Natural killer cell (primary cell): ENCODE data around the gene CINP. TPM values are rescaled to one million over a fixed set of nuclear protein-coding genes. Genes with fewer than 3 reads are reported as not detected.

Experiments
- ATAC-seq, 3 donors: fragments of 150-1000 bp in 2 of 3; fragments of 200-7000 bp in 1 of 3; cut with Tn5 transposase; 1 replicate in 1 of 3; 2 replicates in 2 of 3; pipeline ENCODE4 v1.10.0; 2021; ENCODE audit warnings: mild to moderate bottlenecking in 2 of 3, moderate library complexity in 2 of 3
- DNase-seq, 2 donors: peaks; one replicate each; pipeline versions ENCODE4 v3.0.0 to v3.0.0-alpha.2; 2013 to 2021; ENCODE audit warnings: mixed read lengths in 1 of 2
- H3K27ac ChIP-seq: one replicate; pipeline ENCODE4 v1.5.1; 2013; ENCODE audit warnings: mild to moderate bottlenecking, low read length
- H3K27me3 ChIP-seq: one replicate; pipeline ENCODE4 v1.6.1; 2013; ENCODE audit warnings: low read length; ENCODE audit not compliant: control insufficient read depth, insufficient read depth
- H3K36me3 ChIP-seq: one replicate; pipeline ENCODE4 v1.6.1; 2013; ENCODE audit warnings: low read length; ENCODE audit not compliant: control insufficient read depth, insufficient read depth
- H3K4me1 ChIP-seq: one replicate; pipeline ENCODE4 v1.6.1; 2013; ENCODE audit warnings: low read length; ENCODE audit not compliant: control insufficient read depth, insufficient read depth
- H3K4me3 ChIP-seq: one replicate; pipeline ENCODE4 v1.5.1; 2013; ENCODE audit warnings: low read length
- H3K9me3 ChIP-seq: one replicate; pipeline ENCODE4 v1.6.1; 2013; ENCODE audit warnings: low read length; ENCODE audit not compliant: control insufficient read depth, insufficient read depth
- H3K27ac Mint-ChIP-seq, 2 donors: one replicate each; pipeline ENCODE4 v1.8.0; 2022; ENCODE audit warnings: mild to moderate bottlenecking in 2 of 2, mixed read lengths in 2 of 2, moderate library complexity in 1 of 2
- H3K27me3 Mint-ChIP-seq, 2 donors: one replicate each; pipeline ENCODE4 v1.8.0; 2022; ENCODE audit warnings: low read depth in 2 of 2, mixed read lengths in 2 of 2
- H3K36me3 Mint-ChIP-seq: one replicate; pipeline ENCODE4 v1.8.0; 2022; ENCODE audit warnings: mixed read lengths
- H3K4me1 Mint-ChIP-seq, 2 donors: one replicate each; pipeline ENCODE4 v1.8.0; 2022; ENCODE audit warnings: mixed read lengths in 2 of 2
- H3K4me3 Mint-ChIP-seq: one replicate; pipeline ENCODE4 v1.8.0; 2022; ENCODE audit warnings: mild to moderate bottlenecking, moderate library complexity, mixed read lengths
- H3K9me3 Mint-ChIP-seq, 2 donors: one replicate each; pipeline ENCODE4 v1.8.0; 2022; ENCODE audit warnings: mixed read lengths in 2 of 2
- WGBS: methylation state at CpG from one replicate; pipeline ENCODE4 v1.1.7; 2013; ENCODE audit warnings: missing lambda C conversion rate; ENCODE audit not compliant: insufficient coverage; 5-methylcytosine and 5-hydroxymethylcytosine counted together
- intact Hi-C: fragments of 100-400 bp; cut with micrococcal nuclease; formaldehyde crosslinking; loops from one replicate; pipeline ENCODE4 v1.14.2; 2022
- total RNA-seq, 4 donors: library from RNA; stranded (reverse); fragments of 120-200 nt in 1 of 4; gene quantifications; one replicate each; pipeline versions ENCODE4 v1.2.3 to v1.2.4, GENCODE V29; 2013 to 2022
- TF ChIP-seq, protein P1 (sequence below): fragments of 200-600 bp; IDR thresholded peaks from one replicate; pipeline ENCODE4 v1.8.0; 2022; ENCODE audit warnings: antibody characterized with exemption

The CINP gene
- total RNA-seq, 3 donors from 2014 or later (not counting 1 experiment from before 2014, with no cell fraction given), result 22.4 to 30.0 (median 23.3) TPM

- Mint-ChIP-seq H3K36me3 (no peaks in the 10 kb centered on the region), H3K4me1 (peaks cover 7 to 22% of the 10 kb centered on the region in 2 donors), H3K4me3 (no peak overlapping the region), H3K27ac (no peak overlapping the region), H3K9me3 (no peaks in the 10 kb centered on the region), H3K27me3 (no peaks in the 10 kb centered on the region)
- no peak for DNase-seq
- no peak for ATAC-seq
- H3K4me1 ChIP-seq, result peaks cover under 1% of the 10 kb centered on the region
- H3K27me3 ChIP-seq, result no peaks in the 10 kb centered on the region
- no peak overlapping the region for H3K4me3 ChIP-seq
- H3K9me3 ChIP-seq, result no peaks in the 10 kb centered on the region
- H3K36me3 ChIP-seq, result peaks cover 6% of the 10 kb centered on the region
- H3K27ac ChIP-seq, result no peak overlapping the region
- intact Hi-C loops, result no loop called here
- TF ChIP-seq, protein P1, sequence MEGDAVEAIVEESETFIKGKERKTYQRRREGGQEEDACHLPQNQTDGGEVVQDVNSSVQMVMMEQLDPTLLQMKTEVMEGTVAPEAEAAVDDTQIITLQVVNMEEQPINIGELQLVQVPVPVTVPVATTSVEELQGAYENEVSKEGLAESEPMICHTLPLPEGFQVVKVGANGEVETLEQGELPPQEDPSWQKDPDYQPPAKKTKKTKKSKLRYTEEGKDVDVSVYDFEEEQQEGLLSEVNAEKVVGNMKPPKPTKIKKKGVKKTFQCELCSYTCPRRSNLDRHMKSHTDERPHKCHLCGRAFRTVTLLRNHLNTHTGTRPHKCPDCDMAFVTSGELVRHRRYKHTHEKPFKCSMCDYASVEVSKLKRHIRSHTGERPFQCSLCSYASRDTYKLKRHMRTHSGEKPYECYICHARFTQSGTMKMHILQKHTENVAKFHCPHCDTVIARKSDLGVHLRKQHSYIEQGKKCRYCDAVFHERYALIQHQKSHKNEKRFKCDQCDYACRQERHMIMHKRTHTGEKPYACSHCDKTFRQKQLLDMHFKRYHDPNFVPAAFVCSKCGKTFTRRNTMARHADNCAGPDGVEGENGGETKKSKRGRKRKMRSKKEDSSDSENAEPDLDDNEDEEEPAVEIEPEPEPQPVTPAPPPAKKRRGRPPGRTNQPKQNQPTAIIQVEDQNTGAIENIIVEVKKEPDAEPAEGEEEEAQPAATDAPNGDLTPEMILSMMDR, result no peak
- no CpG with 5 or more reads among the region's 3 CpGs for WGBS
Measured at GRCh38 chr14:102373110-102373509, 10.4 kb upstream of the CINP start.

DNA sequence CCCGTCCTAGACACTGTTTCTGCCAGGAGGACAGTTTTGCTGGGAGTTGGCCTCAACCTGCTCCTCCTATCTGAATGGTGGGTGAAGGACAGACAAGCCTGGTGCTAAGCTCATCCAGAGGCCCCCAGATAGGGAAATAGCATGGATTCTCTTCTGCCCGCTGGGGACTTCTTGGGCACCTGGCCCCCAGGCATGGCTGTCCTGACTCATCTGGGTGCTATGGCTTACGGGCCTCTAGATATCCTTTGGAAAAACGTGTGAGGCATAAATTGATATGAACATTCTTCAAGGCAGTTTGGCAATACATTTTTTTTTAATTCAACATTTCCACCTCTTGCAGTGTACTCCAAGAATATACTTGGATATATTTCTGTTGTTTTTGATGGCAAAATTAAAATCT is 8.7 kb upstream of the CINP start:
- H3K4me3 ChIP-seq, result no peak overlapping the region
- peaks cover 12 to 33% of the 10 kb centered on the region in 2 donors for H3K4me1 Mint-ChIP-seq
- no peaks in the 10 kb centered on the region for H3K27me3 Mint-ChIP-seq
- H3K36me3 ChIP-seq, result no peaks in the 10 kb centered on the region
- WGBS, result 82% methylated on average over 4 of the region's 4 CpGs
- no peaks in the 10 kb centered on the region for H3K27me3 ChIP-seq
- intact Hi-C loops, result no loop called here
- H3K36me3 Mint-ChIP-seq, result no peaks in the 10 kb centered on the region
- H3K27ac ChIP-seq, result no peak overlapping the region
- no peak for DNase-seq
- ATAC-seq, result no peak
- H3K9me3 Mint-ChIP-seq, result no peaks in the 10 kb centered on the region
- H3K9me3 ChIP-seq, result no peaks in the 10 kb centered on the region
- TF ChIP-seq, protein P1, result no peak
- peak overlapping the region in 1 of 2 donors; percentile 65 for H3K27ac Mint-ChIP-seq
- peaks cover 5% of the 10 kb centered on the region for H3K4me1 ChIP-seq
- no peak overlapping the region for H3K4me3 Mint-ChIP-seq

DNA sequence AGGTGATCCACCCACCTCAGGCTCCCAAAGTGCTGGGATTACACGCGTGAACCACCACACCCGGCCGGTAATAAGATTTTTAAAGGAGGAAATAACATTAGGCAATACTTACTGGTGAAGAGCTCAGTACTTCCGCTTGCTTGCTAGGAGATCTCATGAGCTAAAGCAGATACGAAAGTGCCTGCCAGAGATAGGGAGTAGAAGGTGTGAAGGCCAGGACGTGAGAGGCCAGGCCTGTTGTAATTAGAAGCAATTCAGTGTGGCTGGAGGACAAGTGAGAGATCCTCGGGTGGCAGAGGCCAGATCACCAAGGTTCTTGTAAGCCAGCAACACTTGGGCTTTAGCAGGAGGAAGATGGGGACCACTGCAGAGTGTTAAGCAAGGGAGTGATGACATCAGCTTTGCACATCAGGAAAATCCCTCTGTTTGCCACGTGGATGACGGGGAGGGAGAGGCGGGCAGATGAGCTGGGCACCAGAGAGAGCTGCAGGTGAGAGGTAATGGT is 7.7 kb upstream of the CINP start:
- peaks cover 5% of the 10 kb centered on the region for H3K4me1 ChIP-seq
- Mint-ChIP-seq H3K36me3 (no peaks in the 10 kb centered on the region), H3K27ac (peak overlapping the region; percentile 43 to 65), H3K4me1 (peaks cover 12 to 31% of the 10 kb centered on the region in 2 donors), H3K27me3 (no peaks in the 10 kb centered on the region), H3K9me3 (no peaks in the 10 kb centered on the region), H3K4me3 (no peak overlapping the region)
- ATAC-seq (peak; percentile 35 to 74 (median 57)), DNase-seq (peak in 1 of 2 donors; percentile 13)
- peak overlapping the region; percentile 31 for H3K27ac ChIP-seq
- H3K9me3 ChIP-seq, result no peaks in the 10 kb centered on the region
- TF ChIP-seq, protein P1, result no peak
- intact Hi-C loops, result no loop called here
- no peaks in the 10 kb centered on the region for H3K36me3 ChIP-seq
- no peak overlapping the region for H3K4me3 ChIP-seq
- WGBS, result 82% methylated on average over 11 of the region's 11 CpGs
- H3K27me3 ChIP-seq, result no peaks in the 10 kb centered on the region
